Cardiac fibroblast (primary cell): Measurements from ENCODE around the gene KATNB1.

Source experiments
- DNase-seq, 2 donors: peaks; one replicate each; pipeline versions ENCODE4 v3.0.0 to v3.0.0-alpha.2; 2010; ENCODE audit warnings: low read depth in 2 of 2
- H3K4me3 ChIP-seq, 2 donors: replicated peaks in 1 of 2; 1 replicate in 1 of 2; 2 replicates in 1 of 2; pipeline ENCODE4 v1.5.1; 2011; ENCODE audit warnings: low read depth in 2 of 2, low read length in 2 of 2, mild to moderate bottlenecking in 2 of 2, moderate library complexity in 1 of 2
- CTCF ChIP-seq: IDR thresholded peaks from one replicate; pipeline ENCODE4 v1.5.1; 2011; ENCODE audit warnings: low read depth, mild to moderate bottlenecking, low read length, inconsistent platforms

Gene KATNB1

GRCh38 chr16:57720142-57720575 is 15.4 kb upstream of the KATNB1 start:
- H3K4me3 ChIP-seq: no peak overlapping the region
- peak; percentile 90 for TF ChIP-seq CTCF
- peak; percentile 74 to 75 for DNase-seq

GRCh38 chr16:57721356-57722209 is 14.0 kb upstream of the KATNB1 start:
- H3K4me3 ChIP-seq: no peak overlapping the region
- no peak for DNase-seq
- TF ChIP-seq CTCF: no peak

GRCh38 chr16:57722210-57722499 is 13.4 kb upstream of the KATNB1 start:
- no peak for TF ChIP-seq CTCF
- no peak overlapping the region for H3K4me3 ChIP-seq
- no peak for DNase-seq

GRCh38 chr16:57722651-57723050 is 12.9 kb upstream of the KATNB1 start:
- TF ChIP-seq CTCF: no peak
- no peak for DNase-seq
- no peak overlapping the region for H3K4me3 ChIP-seq

- peak; percentile 43 for TF ChIP-seq CTCF
- DNase-seq: peak; percentile 13 to 49
- H3K4me3 ChIP-seq: no peak overlapping the region
Observed at GRCh38 chr16:57723170-57723569, 12.4 kb upstream of the KATNB1 start.

- no peak for DNase-seq
- H3K4me3 ChIP-seq: no peak overlapping the region
- TF ChIP-seq CTCF: no peak
Observed at GRCh38 chr16:57724531-57724930, 11.0 kb upstream of the KATNB1 start.

- no peak for DNase-seq
- no peak for TF ChIP-seq CTCF
- H3K4me3 ChIP-seq: no peak overlapping the region
Observed at GRCh38 chr16:57725151-57725550, 10.4 kb upstream of the KATNB1 start.
